Breast epithelium (tissue), 3 donors: Measurements from ENCODE around the gene DDX31.

Experiments used
- CTCF ChIP-seq, 3 donors: fragments of 450-650 bp; IDR thresholded peaks; one replicate each; pipeline ENCODE4 v1.5.1; 2016 to 2017; ENCODE audit warnings: antibody characterized with exemption in 3 of 3, mild to moderate bottlenecking in 3 of 3, moderate library complexity in 3 of 3
- POLR2A ChIP-seq: fragments of 450-650 bp; IDR thresholded peaks from one replicate; pipeline ENCODE4 v1.6.1; 2016; ENCODE audit warnings: antibody characterized with exemption, mild to moderate bottlenecking, moderate library complexity

DNA sequence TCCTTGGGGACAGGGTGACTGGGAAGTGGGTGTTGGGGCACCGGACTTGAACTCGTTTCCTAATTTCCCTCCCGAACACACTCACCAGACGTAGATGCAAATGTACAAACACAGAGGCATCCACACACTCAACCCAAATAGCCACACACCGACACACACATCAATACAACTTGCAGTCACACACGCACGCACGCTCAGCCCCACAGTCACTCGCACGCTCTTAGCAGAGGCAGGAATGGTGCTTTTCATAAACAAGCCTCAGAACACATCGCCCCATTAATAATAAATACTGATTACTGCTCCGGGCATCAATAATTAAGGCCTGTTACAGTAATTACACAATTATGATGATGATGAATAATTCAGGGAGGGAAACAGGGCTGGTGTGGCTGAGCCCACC is 81.7 kb downstream of the DDX31 start:
- TF ChIP-seq CTCF (IDR thresholded peaks at IDR 0.05) = no peak
- no peak for TF ChIP-seq POLR2A
